Stimulated activated CD8-positive, alpha-beta memory T cell treated with anti-CD3 and anti-CD28 coated beads, Interleukin-7, amount 100 ng/mL, for 4 hours (primary cell): ENCODE measurements around the gene HOXA4.
A peak's percentile ranks its signal among the peaks of the same experiment; 100 is the strongest.

Experiments
- DNase-seq, 2 donors: peaks; one replicate each; pipeline ENCODE4 v3.0.0-alpha.2; 2020; ENCODE audit warnings: low read depth in 2 of 2

HOXA4 gene

GRCh38 chr7:27158436-27159265, 28.1 kb upstream of the HOXA4 start:
- no peak for DNase-seq

- DNase-seq, result no peak
These were observed 27.3 kb upstream of the HOXA4 start for GRCh38 chr7:27157702-27158431.

- DNase-seq, result no peak
These were observed 26.6 kb upstream of the HOXA4 start for GRCh38 chr7:27156916-27157701.

- DNase-seq, result no peak
These were observed 25.9 kb upstream of the HOXA4 start, which contains the start of gene HOXA7 for GRCh38 chr7:27156508-27156898. Gene HOXA7, minus strand, starts transcription at chr7:27156675. Its CDS starts 130 bp downstream, at chr7:27156545.

- DNase-seq, result no peak
These were observed 25.4 kb upstream of the HOXA4 start for GRCh38 chr7:27155816-27156507.

GRCh38 chr7:27154901-27155815, 24.6 kb upstream of the HOXA4 start:
- DNase-seq, result peak; percentile 28 to 50

- no peak for DNase-seq
These were observed 23.8 kb upstream of the HOXA4 start for GRCh38 chr7:27154369-27154768.

- DNase-seq, result no peak
These were observed 23.0 kb upstream of the HOXA4 start for GRCh38 chr7:27153526-27153925.

GRCh38 chr7:27152816-27153442, 22.4 kb upstream of the HOXA4 start:
- DNase-seq, result no peak

- DNase-seq, result no peak
These were observed 21.6 kb upstream of the HOXA4 start, which contains the start of gene HOXA3 for GRCh38 chr7:27151931-27152815. Gene HOXA3, minus strand, starts transcription at chr7:27152583. Its CDS starts 41,943 bp downstream, at chr7:27110640.

GRCh38 chr7:27151341-27151930, 20.9 kb upstream of the HOXA4 start:
- DNase-seq, result no peak

- peak; percentile 21 to 42 for DNase-seq
These were observed 20.2 kb upstream of the HOXA4 start for GRCh38 chr7:27150568-27151340.

GRCh38 chr7:27149842-27150567, 19.4 kb upstream of the HOXA4 start:
- no peak for DNase-seq

GRCh38 chr7:27148756-27149641, 18.4 kb upstream of the HOXA4 start:
- no peak for DNase-seq

- DNase-seq, result no peak
These were observed 17.6 kb upstream of the HOXA4 start for GRCh38 chr7:27148031-27148755.
